Large intestine (tissue), 3 donors: Measurements from ENCODE around the gene ARHGAP42. TPM values are rescaled to one million over a fixed set of nuclear protein-coding genes. Genes with fewer than 3 reads are reported as not detected.

Experiments used
- DNase-seq, 2 donors: peaks; one replicate each; pipeline versions ENCODE4 v3.0.0 to v3.0.0-alpha.2; 2013
- H3K27ac ChIP-seq: one replicate; pipeline ENCODE4 v1.5.1; 2013; ENCODE audit warnings: low read length
- H3K27me3 ChIP-seq: 2 replicates; pipeline ENCODE4 v1.6.1; 2013; ENCODE audit warnings: low read length; ENCODE audit not compliant: control insufficient read depth, insufficient read depth
- H3K36me3 ChIP-seq: 2 replicates; pipeline ENCODE4 v1.6.1; 2013; ENCODE audit warnings: low read length; ENCODE audit not compliant: control insufficient read depth, insufficient read depth
- H3K4me1 ChIP-seq: one replicate; pipeline ENCODE4 v1.6.1; 2013; ENCODE audit warnings: low read length; ENCODE audit not compliant: control insufficient read depth, insufficient read depth
- H3K4me3 ChIP-seq: one replicate; pipeline ENCODE4 v1.5.1; 2013; ENCODE audit warnings: low read length
- H3K9me3 ChIP-seq: one replicate; pipeline ENCODE4 v1.6.1; 2013; ENCODE audit warnings: mild to moderate bottlenecking, low read depth, low read length, moderate library complexity; ENCODE audit not compliant: control insufficient read depth
- WGBS: methylation state at CpG from one replicate; pipeline ENCODE4 v1.1.5; 2013; ENCODE audit warnings: low lambda C conversion rate; ENCODE audit not compliant: insufficient coverage; 5-methylcytosine and 5-hydroxymethylcytosine counted together
- polyA plus RNA-seq: library from polyadenylated mRNA; unstranded; fragments of 120-200 nt; gene quantifications from one replicate; pipeline ENCODE4 v1.2.1, GENCODE V29; 2013

The ARHGAP42 gene
- polyA plus RNA-seq, 1 donor: 18.2 TPM

DNA sequence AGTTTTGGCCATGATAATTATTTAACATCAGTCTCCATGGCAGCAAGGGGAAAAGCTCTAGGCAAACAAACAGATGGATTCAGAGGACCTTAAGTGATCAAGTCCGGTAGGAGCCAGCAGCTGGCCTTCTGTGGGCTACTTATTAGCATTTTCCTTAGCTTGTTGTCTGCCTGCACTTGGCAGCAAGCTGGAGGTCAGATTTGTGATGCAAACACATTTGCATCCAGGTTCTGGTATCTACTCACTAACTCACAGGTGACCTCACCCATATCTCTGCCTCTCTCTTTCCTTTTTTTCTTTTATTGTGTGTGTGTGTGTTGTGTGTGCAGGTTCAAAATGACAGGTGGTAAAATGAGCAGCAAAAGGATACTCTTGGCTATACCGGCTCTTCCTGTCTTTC is 32.3 kb downstream of the ARHGAP42 start:
- H3K27me3 ChIP-seq: no peaks in the 10 kb centered on the region
- no peaks in the 10 kb centered on the region for H3K9me3 ChIP-seq
- peak in 1 of 2 donors; percentile 48 for DNase-seq
- no peaks in the 10 kb centered on the region for H3K36me3 ChIP-seq
- no peak overlapping the region for H3K27ac ChIP-seq
- H3K4me3 ChIP-seq: no peak overlapping the region
- peaks cover 3% of the 10 kb centered on the region for H3K4me1 ChIP-seq
- 20% methylated on average over 1 of the region's 2 CpGs for WGBS

DNA sequence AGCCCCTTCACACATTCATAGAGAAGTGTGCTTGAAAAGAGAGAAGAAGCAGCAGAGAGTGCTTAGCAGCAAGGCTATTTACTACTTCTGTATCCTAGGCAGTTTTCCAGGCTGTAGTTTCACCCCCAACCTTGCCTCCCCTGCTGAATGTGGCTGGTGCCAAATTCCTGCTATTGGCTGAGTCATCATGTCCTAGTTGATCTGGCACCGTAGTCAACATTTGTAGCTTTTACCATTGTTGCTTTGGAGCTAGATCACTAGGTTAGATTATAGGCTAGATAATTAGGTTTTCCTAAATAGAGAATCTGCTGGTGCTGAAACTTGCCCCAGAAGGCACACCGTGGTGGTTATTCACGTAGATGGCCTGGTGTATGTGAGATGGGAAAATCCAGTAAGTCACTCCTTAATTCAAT is 32.7 kb downstream of the ARHGAP42 start:
- peak in 1 of 2 donors; percentile 37 for DNase-seq
- peak overlapping the region; percentile 20 for H3K27ac ChIP-seq
- H3K4me1 ChIP-seq: peaks cover 3% of the 10 kb centered on the region
- H3K4me3 ChIP-seq: no peak overlapping the region
- H3K9me3 ChIP-seq: no peaks in the 10 kb centered on the region
- WGBS: no CpG with 5 or more reads among the region's 3 CpGs
- no peaks in the 10 kb centered on the region for H3K27me3 ChIP-seq
- H3K36me3 ChIP-seq: no peaks in the 10 kb centered on the region

DNA sequence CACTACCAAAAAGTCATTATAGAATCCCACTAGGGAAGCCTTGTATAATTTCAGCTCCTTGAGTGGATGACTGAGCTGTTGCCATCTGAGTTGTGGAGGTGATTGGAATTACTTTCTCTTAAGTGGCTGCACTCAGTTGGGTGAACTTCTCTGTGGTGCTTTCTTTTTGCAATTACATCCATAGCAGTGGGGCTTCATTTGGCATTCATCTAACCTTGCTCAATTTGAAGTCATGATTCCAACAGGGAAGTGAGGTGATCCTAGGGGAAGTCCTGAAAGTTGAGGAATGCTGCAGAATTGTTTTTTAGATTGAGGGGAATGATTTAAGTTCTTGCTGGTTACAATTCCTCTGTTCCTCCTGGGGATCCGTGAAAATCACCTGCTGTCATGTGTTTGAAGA is 39.6 kb downstream of the ARHGAP42 start:
- H3K9me3 ChIP-seq: peaks cover 5% of the 10 kb centered on the region
- WGBS: 33% methylated on average over 1 of the region's 1 CpG
- no peaks in the 10 kb centered on the region for H3K36me3 ChIP-seq
- no peak overlapping the region for H3K27ac ChIP-seq
- H3K4me3 ChIP-seq: no peak overlapping the region
- no peaks in the 10 kb centered on the region for H3K27me3 ChIP-seq
- DNase-seq: no peak
- no peaks in the 10 kb centered on the region for H3K4me1 ChIP-seq

GRCh38 chr11:100727410-100727809 is 40.3 kb downstream of the ARHGAP42 start:
- no peak for DNase-seq
- Histone ChIP-seq H3K27me3 (no peaks in the 10 kb centered on the region), H3K4me1 (no peaks in the 10 kb centered on the region), H3K36me3 (no peaks in the 10 kb centered on the region), H3K9me3 (peaks cover 5% of the 10 kb centered on the region), H3K4me3 (no peak overlapping the region), H3K27ac (no peak overlapping the region)
- 80% methylated on average over 1 of the region's 9 CpGs for WGBS

GRCh38 chr11:100730266-100730665 is 43.2 kb downstream of the ARHGAP42 start:
- no peaks in the 10 kb centered on the region for H3K36me3 ChIP-seq
- H3K27ac ChIP-seq: no peak overlapping the region
- H3K9me3 ChIP-seq: peaks cover 3% of the 10 kb centered on the region
- DNase-seq: no peak
- 100% methylated on average over 1 of the region's 3 CpGs for WGBS
- H3K27me3 ChIP-seq: no peaks in the 10 kb centered on the region
- no peak overlapping the region for H3K4me3 ChIP-seq
- no peaks in the 10 kb centered on the region for H3K4me1 ChIP-seq

DNA sequence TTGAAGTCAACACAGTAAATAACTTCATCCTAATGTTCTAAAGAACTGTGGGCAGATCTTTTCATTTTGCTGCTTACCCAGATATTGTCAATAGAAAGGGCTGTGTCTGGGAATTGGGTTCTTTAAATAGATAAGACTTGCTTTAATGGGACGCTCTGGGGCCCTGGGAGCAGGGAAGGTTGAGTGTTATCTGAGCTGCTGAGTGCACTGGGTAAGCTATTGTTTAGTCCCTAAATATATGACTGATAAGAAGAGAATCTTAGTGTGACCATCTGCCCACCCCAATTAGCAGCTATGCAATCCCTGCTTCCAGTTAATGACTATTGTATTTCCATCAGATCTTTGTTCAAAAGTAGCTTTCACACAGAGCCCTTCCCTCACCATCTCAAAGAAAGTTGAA is 44.4 kb downstream of the ARHGAP42 start:
- H3K9me3 ChIP-seq: no peaks in the 10 kb centered on the region
- H3K4me1 ChIP-seq: no peaks in the 10 kb centered on the region
- H3K27me3 ChIP-seq: no peaks in the 10 kb centered on the region
- no peak overlapping the region for H3K4me3 ChIP-seq
- H3K36me3 ChIP-seq: no peaks in the 10 kb centered on the region
- no peak overlapping the region for H3K27ac ChIP-seq
- WGBS: 0% methylated on average over 1 of the region's 1 CpG
- DNase-seq: no peak

DNA sequence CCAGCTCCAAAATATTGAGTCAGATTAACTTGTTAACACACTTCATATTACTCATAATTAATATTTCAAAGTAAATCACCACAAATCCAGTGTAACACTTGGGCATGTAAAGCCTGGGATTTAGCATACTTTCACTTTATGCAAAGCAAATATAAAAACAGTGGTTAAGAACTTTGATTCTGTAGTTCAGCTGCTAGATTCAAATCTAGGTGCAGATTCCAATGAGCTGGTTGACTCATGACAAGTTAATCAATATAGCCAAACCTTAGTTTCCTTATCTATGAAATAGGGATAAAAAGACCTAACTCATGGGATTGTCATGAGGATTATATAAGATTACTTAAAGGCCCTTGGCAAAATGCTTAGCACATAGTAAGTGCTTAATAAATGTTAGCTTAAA is 45.9 kb downstream of the ARHGAP42 start:
- Histone ChIP-seq H3K9me3 (no peaks in the 10 kb centered on the region), H3K27ac (no peak overlapping the region), H3K27me3 (no peaks in the 10 kb centered on the region), H3K36me3 (no peaks in the 10 kb centered on the region), H3K4me1 (no peaks in the 10 kb centered on the region), H3K4me3 (no peak overlapping the region)
- DNase-seq: no peak

GRCh38 chr11:100734743-100735527 is 47.8 kb downstream of the ARHGAP42 start:
- DNase-seq: no peak
- no peak overlapping the region for H3K4me3 ChIP-seq
- no peaks in the 10 kb centered on the region for H3K27me3 ChIP-seq
- no peak overlapping the region for H3K27ac ChIP-seq
- no peaks in the 10 kb centered on the region for H3K36me3 ChIP-seq
- no peaks in the 10 kb centered on the region for H3K9me3 ChIP-seq
- peaks cover 4% of the 10 kb centered on the region for H3K4me1 ChIP-seq
- WGBS: no CpG with 5 or more reads among the region's 1 CpG

- Histone ChIP-seq H3K4me3 (no peak overlapping the region), H3K4me1 (peaks cover 11% of the 10 kb centered on the region), H3K36me3 (no peaks in the 10 kb centered on the region), H3K9me3 (no peaks in the 10 kb centered on the region), H3K27ac (no peak overlapping the region), H3K27me3 (no peaks in the 10 kb centered on the region)
- no peak for DNase-seq
- WGBS: 82% methylated on average over 3 of the region's 5 CpGs
Measured at GRCh38 chr11:100735949-100736675, 49.0 kb downstream of the ARHGAP42 start.

DNA sequence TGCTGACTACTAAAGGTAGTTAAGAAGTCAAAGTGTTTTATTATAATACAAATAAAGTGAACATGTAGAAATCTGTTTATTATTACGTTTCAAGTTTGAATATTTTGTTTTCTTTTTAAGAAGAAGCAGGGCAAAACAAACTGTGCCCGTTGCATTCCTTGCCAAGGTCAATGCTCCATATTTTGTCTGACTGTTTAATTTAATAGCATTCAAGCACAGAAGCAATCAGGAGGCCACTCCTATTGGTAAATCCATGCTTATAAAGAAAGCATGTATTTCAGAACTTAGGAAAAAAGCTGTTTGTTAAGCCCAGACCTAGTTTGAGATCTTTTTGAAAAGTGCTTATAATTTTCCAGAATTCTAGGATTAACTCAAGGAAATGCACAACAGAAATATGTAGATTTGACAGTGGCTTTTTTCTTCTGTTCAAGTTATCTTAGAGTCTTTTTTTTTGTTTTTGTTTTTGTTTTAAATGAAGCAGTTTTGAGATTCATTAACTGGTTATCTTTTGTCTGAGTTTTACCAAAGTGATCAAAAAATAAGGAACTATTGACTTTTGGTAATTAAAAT is 51.7 kb downstream of the ARHGAP42 start:
- H3K36me3 ChIP-seq: no peaks in the 10 kb centered on the region
- WGBS: 100% methylated on average over 1 of the region's 2 CpGs
- H3K4me3 ChIP-seq: no peak overlapping the region
- no peak for DNase-seq
- no peaks in the 10 kb centered on the region for H3K9me3 ChIP-seq
- no peak overlapping the region for H3K27ac ChIP-seq
- peaks cover 11% of the 10 kb centered on the region for H3K4me1 ChIP-seq
- no peaks in the 10 kb centered on the region for H3K27me3 ChIP-seq
